Stimulated activated CD8-positive, alpha-beta memory T cell treated with anti-CD3 and anti-CD28 coated beads, Interleukin-2, amount 100 ng/mL, for 48 hours (primary cell): ENCODE measurements around the gene THBS2.

Experiments used
- DNase-seq, 2 donors: peaks; one replicate each; pipeline ENCODE4 v3.0.0-alpha.2; 2020; ENCODE audit warnings: low read depth in 2 of 2

Gene THBS2

DNA sequence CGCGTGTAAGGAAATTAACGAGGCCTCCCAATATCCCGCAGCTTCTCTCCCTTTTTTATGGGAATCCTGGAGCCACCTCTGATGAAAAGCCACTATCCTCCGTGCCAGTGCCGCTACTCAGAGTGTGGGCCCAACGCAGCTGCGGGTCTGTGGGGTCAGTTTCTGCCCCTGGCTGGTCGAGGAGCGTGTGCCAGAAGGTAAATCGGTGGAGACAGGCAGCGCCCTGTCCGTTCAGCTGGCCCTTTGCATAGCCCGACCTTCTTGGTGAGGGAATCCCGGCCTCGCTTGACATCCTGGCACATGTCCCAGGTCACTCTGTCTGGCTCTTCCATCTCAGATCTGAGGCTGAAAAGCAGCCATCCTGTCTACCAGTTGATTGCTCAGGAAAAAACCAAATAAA is 4.6 kb downstream of the THBS2 start:
- no peak for DNase-seq

DNA sequence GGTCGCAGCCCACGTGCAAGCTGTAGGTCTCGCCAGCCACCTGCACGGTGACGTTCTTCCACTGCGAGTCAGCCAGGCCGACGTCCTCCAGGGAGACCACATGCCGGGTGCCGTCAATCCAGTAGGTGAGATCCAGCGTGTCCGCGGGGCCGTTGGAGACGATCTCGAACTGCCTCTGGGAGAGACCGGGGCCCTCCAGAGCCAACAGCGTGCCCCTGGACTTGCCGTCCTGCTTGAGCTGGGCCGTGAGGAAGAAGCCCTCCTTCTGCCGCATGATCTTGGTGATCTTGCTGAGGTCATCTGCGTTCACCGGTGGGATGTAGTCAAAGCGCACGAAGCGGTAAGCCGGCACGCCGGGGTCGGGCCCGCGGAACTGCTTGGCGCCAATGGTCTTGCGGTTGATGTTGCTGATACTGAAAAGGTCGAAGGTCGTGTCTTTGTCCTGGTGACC is 5.1 kb downstream of the THBS2 start:
- no peak for DNase-seq

DNA sequence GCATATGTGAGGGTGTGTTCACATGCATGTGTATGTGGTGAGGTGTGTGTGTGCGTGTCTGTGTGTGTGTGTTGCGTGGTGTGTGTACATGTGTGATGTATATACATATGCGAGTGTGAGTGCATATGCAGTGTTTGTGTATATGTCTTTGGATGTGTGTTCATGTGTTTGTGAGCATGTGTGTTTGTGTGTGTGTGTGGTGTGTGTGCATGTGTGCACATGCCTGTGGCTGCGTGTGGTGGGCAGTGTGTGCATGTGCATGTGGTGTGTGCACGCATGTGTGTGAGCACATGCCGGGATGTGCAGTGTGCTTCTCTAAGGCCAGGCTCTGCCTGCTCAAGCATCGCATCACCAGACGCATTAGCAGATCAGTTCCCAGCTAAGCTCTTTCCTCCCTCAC is 5.7 kb downstream of the THBS2 start:
- no peak for DNase-seq

DNA sequence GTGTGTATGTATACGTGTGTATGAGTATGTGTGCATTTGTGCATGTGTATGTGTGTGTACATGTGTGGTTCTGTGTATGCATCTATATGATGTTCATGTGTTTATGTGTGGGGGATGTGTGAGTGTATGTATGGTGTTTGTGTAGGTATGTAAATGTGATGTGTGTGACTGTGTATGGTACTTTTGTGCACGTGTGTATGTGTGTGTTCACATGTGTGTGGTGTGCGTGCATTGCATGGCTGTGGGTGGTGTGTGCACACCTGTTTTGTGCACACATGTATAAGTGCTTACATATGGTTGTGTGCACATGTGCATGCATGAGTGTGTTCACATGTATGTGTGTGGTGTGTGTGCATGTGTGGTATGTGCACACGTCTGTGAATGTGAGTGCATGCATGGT is 6.2 kb downstream of the THBS2 start:
- DNase-seq = no peak

DNA sequence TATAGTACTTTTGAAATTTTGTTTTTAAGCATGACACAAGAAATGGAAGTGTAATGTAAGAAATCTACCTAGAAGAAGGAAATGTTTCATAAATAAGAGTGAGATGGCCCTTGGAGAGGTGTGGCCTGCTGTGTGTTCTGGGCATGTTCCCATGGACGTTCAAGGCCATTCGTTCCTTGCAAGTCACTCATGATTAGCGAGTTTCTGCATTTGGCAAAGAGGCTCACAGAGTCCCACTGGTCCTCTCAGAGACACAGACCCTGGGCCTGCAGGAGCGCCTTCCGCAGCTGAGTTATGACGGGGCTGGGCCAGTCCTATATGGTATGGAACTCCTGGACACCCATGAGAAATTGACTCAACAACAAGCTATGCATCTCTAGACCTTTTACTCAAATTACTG is 7.2 kb downstream of the THBS2 start:
- no peak for DNase-seq

DNA sequence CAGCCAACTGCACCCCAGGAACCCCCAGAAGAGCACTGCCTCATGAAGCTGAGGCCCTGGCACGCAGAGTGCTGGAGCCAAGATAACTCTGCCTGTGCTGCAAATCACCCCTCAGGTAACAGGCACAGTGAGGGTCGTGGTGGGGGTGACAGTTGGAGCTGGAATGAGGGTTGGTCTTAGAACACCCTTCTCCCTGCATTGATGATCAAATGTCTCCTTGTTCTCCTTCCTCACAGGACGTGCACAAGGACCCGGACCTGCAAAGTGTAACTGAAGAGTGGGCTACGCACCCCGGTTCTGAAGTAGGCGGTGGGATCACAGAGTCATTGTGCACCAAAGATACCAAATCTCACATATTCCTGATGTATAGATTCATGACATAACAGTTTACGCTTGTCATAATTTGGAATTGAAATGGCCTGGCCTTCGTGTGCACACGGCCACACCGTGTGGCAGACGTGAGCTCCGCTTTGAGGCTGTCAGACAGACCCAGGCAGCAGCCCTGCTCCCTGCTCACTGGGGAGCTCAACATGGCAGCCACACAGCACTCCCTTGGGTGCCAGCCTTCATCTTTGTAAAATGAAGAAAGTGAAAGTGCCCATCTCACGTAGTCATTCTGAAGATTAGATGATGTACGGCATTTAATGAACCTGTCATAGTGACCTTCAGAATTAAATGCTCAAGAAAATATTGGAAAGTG is 8.8 kb downstream of the THBS2 start:
- no peak for DNase-seq

DNA sequence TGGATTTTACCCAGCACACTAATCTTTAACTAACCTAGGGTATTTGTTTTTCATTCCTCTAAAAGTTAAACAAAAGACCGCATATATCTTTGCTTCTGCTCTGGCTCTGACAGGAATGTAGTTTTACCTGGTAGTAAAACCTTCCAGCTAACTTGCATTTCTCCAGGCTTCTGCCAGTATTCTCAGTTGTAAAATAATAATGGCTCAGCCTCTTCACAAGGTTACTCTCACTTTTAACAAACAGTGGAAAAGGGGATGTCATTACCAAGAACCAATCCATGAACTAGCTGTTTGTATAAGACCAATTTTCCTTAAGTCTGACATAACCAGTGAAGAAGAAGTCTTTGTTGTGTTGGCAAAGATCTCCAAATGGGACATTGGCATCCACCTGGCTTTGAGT is 10.0 kb downstream of the THBS2 start:
- no peak for DNase-seq

DNA sequence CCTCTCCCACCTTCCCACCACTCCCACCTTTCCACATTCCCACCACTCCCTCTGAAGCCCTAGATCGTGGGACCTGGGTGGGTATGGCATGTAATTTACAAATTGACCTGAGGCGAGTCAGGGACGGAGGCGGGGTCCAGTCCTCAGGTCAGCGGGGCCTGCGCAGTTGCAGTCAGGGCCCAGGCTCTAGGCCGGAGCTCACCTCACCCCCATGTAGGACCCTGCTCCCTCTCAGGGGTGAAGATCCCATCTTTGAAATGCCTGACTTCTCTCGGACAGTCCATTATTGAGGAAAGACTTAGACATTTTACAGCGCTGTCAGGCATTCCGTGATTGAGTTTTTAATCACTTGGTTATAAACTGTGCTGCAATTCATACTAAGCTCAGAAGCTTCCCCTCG is 10.5 kb downstream of the THBS2 start:
- DNase-seq = no peak

DNA sequence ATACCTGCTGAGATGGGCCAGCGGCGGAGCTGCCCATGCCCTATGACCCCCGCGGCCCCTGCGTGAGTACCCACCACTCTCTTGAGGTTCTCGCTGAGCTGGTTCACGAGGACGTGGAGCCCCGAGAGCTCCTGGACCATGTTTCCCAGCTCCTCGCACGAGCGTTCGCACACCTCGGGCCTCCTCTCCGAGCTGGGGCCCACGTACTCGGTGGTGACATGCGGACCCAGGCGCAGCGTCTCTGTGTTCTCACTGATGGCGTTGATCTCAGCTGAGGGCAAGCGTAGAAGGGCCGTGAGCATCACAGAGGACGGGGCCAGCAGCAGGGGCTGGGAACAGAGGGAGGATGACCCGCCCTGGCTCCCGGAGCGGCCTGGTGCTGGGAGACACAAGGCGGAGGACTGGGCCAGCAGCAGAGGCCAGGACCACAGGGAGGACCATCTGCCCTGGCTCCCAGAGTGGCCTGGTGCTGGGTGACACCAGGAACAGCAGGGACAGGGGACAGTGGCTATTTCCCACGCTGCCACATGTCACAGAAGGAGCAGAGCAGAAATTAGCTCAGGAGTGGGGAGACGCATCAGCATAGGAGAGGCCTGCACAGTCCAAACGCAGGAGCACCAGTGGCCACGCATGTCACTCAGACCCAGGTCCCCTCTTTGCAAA is 11.8 kb downstream of the THBS2 start:
- DNase-seq = no peak

DNA sequence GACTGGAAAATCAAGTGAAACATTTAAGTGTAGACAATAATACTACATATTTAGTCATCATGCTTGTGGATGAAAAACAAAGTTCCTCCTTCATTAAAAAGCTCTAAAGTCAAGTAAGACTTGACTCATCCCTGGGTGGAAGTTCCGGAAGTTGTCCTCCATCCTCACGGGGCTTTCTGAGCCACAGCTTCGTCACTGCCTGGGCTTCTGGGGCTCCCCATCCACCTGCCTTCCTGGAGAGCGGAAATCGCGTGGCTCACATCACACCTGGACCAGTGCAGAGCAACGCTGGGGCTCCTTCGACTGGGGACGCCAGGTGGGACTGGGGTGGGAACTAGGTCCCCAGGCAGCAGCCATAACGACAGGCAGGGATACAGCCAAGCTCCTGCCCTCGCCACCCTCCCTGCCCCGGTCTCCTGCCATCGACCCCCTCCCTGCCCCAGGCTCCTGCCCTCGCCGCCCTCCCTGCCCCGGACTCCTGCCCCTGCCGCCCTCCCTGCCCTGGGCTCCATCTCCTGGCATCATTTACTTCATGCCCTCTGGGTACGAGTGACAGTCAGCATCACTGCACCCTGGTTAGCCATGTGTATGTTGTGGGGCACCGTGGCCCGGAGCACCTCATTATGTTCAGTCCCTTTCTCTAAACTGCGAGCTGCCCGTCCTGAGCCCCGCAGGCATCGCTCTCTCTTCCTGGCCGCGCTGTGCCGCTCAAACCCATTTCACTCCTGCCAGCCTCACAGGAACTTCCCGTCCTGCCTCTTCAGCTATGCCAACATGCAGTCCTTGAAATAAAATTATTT is 12.9 kb downstream of the THBS2 start:
- no peak for DNase-seq

DNA sequence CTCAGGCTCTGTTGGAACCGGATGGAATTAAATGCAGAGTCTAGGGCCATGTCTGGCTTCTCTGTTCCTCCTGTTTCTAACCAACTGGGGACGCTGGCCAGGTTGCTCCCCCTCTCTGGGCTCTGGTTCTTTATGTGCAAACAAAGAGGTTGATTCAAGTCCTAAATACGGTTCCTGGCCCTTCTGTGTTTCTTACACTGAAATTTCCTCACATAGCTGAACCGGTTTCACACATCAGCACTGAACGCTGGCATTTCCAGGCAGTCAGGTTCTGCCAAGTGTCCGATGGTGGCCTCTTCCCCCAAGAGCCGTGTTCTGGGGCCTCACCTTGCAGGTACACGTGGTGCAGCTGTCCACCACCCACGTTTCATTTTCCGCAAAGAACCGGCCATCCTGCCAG is 13.5 kb downstream of the THBS2 start:
- no peak for DNase-seq

DNA sequence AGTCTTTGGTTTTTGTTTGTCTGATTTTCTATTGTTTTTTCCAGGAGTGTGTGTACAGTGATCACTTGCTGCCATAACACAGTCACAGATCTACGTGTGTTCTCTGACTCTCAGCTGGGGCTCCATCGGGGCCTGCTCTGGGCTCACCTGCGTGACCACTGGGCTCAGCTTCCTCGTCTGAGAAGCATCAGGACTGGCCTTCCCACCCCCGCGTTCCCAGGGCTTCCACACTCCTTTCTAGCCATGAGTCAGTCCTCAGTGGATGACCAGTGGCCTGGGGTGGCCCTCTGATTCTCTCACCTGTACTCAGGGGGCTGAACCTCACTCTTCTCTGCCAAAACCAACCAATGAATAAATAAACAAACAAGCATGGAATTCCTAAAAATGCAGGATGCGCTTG is 14.5 kb downstream of the THBS2 start:
- no peak for DNase-seq

DNA sequence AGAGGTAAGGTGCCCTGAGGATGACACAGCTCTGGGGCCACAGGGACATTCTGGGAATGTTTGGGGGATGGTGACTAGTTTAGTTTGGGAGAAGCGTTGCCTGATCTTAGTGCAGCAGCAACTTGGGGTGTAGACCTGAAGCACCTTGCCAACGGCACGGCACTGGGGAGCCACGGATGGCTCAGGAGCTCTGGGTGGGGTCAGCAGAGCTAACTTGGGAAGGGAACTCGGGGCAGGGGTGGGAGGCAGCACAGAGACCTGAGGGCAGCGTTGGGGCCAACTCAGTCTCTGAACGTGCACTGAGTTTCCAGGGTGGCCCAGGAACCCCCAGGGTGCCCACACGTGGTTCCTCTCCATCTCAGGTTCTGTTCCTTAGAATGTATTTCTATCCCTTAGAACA is 14.9 kb downstream of the THBS2 start:
- no peak for DNase-seq

DNA sequence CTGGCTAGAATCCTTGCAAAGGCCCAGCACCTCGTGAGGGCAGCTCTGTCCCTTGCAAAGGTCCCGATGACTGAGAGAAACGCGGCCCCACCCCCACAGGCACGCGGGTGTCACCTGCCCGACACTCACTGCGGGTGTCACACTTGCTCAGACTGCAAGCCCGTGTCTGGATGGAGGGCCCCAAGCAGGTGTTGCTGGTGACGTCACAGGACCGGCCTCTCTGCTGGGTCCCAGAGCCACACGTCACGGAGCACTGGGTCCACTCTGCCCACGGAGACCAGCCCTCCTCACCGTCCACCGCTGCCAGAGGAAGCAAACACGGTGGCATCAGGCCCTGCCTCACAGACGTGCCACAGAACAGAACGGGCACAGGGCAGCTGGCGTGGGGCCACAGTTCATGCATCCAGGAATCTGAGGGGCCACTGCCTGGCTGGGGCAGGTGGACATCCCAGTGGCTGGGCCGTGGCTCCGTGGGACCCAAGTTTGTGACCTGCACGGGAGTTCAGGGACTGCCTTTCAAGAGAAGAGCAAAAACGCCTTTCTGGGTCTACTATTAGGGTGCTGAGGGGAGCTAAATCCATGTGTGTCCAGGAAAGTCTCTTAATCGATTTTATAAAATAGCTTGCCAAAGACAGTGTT is 16.0 kb downstream of the THBS2 start:
- DNase-seq = no peak

DNA sequence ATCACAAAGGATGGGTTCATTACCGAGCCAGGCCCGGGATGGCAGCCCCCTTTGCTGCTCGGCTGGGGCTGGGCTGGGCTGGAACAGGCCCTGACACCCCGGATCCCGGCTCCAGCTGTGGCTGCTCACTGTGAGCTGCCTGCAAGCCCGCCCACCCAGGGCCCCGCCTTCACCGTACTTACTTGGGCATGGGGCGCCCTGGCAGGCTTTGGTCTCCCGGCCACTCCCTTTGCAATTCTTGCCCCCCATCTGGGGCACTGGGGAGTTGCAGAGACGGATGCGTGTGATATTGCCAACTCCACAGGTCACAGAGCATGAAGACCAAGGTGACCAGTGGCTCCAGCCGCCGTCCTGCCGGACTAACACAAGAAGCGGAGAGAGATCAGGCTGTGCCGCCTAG is 16.7 kb downstream of the THBS2 start:
- no peak for DNase-seq

DNA sequence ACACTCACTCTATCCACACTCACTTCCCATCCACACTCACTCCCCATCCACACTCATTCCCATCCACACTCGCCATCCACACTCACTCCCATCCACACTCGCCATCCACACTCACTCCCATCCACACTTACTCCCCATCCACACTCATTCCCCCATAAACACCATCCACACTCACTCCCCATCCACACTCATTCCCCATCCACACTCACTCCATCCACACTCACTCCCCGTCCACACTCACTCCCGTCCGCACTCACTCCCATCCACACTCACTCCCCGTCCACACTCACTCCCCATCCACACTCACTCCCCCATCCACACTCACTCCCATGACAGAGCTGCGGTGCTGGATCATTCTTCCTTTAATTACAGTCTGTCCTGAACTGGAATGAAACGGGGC is 17.1 kb downstream of the THBS2 start:
- no peak for DNase-seq

DNA sequence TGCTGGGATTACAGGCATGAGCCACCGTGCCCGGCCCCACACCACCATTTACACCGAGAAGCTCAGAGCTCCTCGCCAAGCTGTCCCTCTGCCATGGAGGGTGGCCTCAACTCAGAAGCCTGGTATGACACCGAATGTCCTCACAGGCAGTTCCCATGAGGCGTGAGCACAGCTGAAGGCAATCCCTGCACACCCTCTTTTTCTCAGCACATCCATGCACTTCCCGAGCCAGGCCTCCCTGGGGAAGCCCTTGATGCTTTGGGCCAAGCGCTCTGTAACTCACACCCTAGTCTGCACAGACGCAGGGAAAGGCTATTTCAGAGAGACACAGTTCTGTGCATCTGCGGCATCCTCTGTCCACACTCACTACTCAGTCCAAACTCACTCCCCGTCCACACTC is 18.4 kb downstream of the THBS2 start:
- DNase-seq = no peak

DNA sequence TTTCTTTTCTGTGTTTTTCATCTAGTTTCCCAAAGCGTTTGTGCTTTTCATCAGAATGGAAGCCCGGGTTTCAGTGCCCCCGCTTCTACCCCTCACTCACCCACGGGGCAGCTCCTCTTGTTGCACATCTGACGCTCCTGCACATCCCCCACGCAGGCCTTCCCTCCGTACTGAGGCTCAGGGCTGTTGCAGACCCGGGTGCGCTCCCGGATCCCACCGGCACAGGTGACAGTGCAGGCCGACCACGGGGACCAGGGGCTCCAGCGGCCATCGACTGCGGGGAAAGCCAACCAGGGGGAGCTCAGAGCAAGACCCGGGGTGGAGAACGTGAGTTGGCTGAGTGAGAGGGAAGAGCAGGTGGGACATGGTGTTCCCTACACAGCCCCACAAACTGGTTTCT is 19.0 kb downstream of the THBS2 start:
- no peak for DNase-seq

DNA sequence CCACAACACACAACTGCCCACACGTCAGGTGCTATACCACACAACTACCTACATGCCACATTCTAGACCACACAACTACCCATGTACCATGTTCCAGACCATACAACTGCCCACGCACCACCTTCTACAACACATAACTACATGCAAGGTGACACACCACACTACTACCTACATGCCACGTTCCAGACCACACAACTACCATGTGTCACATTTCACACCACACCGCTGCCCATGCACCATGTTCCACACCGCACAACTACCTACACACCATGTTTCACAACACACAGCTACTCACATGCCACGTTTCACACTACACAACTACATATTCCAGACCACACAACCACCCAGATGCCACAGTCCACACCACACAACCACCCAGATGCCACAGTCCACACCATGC is 19.8 kb downstream of the THBS2 start:
- DNase-seq = no peak

DNA sequence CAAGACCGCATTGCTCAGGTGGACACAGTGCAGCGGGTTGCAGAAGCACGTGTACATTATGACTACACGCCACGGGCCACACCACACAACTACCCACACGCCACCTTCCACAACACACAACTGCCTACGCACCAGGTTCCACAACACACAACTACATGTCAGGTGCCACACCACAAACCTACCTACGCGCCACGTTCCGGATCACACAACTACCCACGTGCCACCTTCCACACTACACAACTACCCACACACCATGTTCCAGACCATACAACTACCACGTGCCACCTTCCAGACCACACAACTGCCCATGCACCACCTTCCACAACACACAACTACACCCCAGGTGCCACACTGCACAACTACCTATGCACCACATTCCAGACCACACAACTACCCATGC is 20.5 kb downstream of the THBS2 start:
- no peak for DNase-seq

DNA sequence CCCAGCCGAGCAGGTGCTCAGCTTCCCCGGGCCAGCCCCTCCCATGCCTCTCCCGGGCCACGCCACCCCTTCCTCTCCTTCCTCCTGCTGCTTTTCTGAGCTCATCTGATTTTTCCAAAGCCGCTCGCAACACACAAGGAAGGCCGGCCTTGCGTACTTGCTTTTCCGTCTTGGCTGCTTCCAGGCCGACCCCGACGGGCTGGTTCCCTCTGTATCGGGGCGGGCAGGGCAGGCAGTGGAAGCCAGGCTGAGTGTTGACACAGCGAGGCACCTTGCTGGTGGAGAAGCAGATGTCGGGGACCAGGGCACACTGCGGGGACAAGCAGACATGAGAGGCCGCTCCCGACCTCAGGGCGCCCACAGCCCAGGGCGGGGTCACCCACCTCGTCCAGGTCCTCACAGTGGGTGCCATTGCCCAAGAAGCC is 21.1 kb downstream of the THBS2 start:
- DNase-seq = no peak

DNA sequence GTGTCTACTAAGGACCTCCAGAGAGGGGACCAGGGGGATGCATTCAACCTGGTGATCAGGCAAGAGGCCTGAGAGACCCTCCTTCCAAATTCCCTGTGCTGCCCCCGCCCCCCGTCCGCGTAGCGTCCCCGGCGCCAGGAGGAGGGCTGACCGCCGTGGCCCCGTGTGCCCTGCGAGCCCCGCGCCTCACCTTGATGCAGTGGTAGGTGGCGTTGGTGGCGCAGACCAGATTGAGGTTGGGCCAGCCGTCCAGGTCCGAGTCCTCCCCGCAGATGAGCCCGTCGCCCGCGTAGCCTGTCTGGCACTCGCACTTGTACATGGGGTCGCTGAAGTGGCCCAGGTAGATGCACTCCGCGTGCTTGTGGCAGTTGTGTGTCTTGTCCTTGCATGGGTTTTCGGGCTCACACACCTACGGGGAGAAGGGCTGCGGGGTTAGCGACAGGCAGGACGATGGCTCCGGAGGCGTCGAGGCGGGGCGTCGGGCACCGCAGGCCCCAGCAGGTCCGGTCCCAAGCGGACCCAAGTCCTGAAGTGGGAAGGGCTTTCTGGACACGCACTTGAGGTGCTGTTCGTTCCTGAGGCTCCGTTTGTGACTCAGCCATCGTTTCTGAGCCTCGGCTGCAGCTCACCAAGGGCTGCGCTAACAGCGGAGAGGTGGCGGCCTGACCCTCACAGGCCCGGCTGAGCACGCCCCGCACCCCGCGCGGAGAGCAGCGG is 21.7 kb downstream of the THBS2 start:
- DNase-seq = no peak
